NCI-H774 (cell line): Measurements from ENCODE around the gene CCDC40.
"Not testable (repeated sequence)": the region's sequence is repeated elsewhere in the genome, so short reads cannot be mapped to it uniquely, and the experiment has no call there.

Source experiments
- DNase-seq: peaks from one replicate; lab custom pipeline; 2025; lab: John Stamatoyannopoulos, UW

Gene CCDC40

GRCh38 chr17:80082403-80083135 lies 46.1 kb downstream of the CCDC40 start:
- peak; percentile 78 for DNase-seq

- DNase-seq: no peak
Measured at GRCh38 chr17:80083136-80083661, 46.8 kb downstream of the CCDC40 start.

GRCh38 chr17:80084773-80085172 lies 48.3 kb downstream of the CCDC40 start:
- DNase-seq: no peak

GRCh38 chr17:80086081-80086480 lies 49.6 kb downstream of the CCDC40 start:
- peak; percentile 95 for DNase-seq

- DNase-seq: no peak
Measured at GRCh38 chr17:80086616-80087015, 50.2 kb downstream of the CCDC40 start.

GRCh38 chr17:80087346-80088265 lies 51.2 kb downstream of the CCDC40 start:
- DNase-seq: no peak

- no peak for DNase-seq
Measured at GRCh38 chr17:80089762-80090161, 53.3 kb downstream of the CCDC40 start.

- not testable (repeated sequence) for DNase-seq
Measured at GRCh38 chr17:80090164-80090563, 53.7 kb downstream of the CCDC40 start.

GRCh38 chr17:80091376-80091775 lies 54.9 kb downstream of the CCDC40 start:
- DNase-seq: no peak

GRCh38 chr17:80092959-80093358 lies 56.5 kb downstream of the CCDC40 start:
- DNase-seq: no peak

- no peak for DNase-seq
Measured at GRCh38 chr17:80095038-80095843, 58.8 kb downstream of the CCDC40 start.

- DNase-seq: no peak
Measured at GRCh38 chr17:80095844-80096475, 59.5 kb downstream of the CCDC40 start.

GRCh38 chr17:80096561-80097021 lies 60.1 kb downstream of the CCDC40 start:
- no peak for DNase-seq

- DNase-seq: no peak
Measured at GRCh38 chr17:80097127-80097621, 60.7 kb downstream of the CCDC40 start.

- no peak for DNase-seq
Measured at GRCh38 chr17:80097844-80098691, 61.6 kb downstream of the CCDC40 start.

GRCh38 chr17:80099291-80100034 lies 63.0 kb downstream of the CCDC40 start:
- DNase-seq: no peak

- no peak for DNase-seq
Measured at GRCh38 chr17:80100035-80100323, 63.5 kb downstream of the CCDC40 start.

- DNase-seq: peak; percentile 93
Measured at GRCh38 chr17:80101011-80101945, 64.8 kb downstream of the CCDC40 start, which contains the start of gene GAA. Gene GAA, plus strand, starts transcription at chr17:80101581. Its CDS starts 3,006 bp downstream, at chr17:80104587.
